Smooth muscle cell (in vitro differentiated cells): ENCODE data around the gene BAZ2B. TPM values are rescaled to one million over a fixed set of nuclear protein-coding genes. Genes with fewer than 3 reads are reported as not detected.

ENCODE experiments used
- DNase-seq: peaks from one replicate; lab custom pipeline; 2025; ENCODE audit not compliant: unreplicated experiment; lab: John Stamatoyannopoulos, UW
- H2AFZ ChIP-seq: fragments of 200-600 bp; sonication (generic); 2 replicates; pipeline ENCODE4 v1.6.0; 2016; ENCODE audit warnings: antibody characterized with exemption, low read depth, mild to moderate bottlenecking
- H3F3A ChIP-seq: fragments of 200-600 bp; sonication (generic); 2 replicates; pipeline ENCODE4 v1.6.0; 2017; ENCODE audit warnings: antibody characterized with exemption, low read depth
- H3K27ac ChIP-seq: fragments of 200-600 bp; sonication (generic); 2 replicates; pipeline ENCODE4 v1.5.1; 2016; ENCODE audit warnings: low read depth, mild to moderate bottlenecking
- H3K27me3 ChIP-seq: fragments of 200-600 bp; sonication (generic); 2 replicates; pipeline ENCODE4 v1.6.1; 2016; ENCODE audit warnings: low read depth, mild to moderate bottlenecking
- H3K36me3 ChIP-seq: fragments of 200-600 bp; sonication (generic); 2 replicates; pipeline ENCODE4 v1.5.1; 2016; ENCODE audit warnings: low read depth
- H3K4me1 ChIP-seq: fragments of 200-600 bp; sonication (generic); 2 replicates; pipeline ENCODE4 v1.5.1; 2016; ENCODE audit warnings: low read depth
- H3K4me2 ChIP-seq: fragments of 200-600 bp; sonication (generic); 2 replicates; pipeline ENCODE4 v1.6.0; 2016; ENCODE audit warnings: mild to moderate bottlenecking
- H3K4me3 ChIP-seq: fragments of 200-600 bp; sonication (generic); 2 replicates; pipeline ENCODE4 v1.5.1; 2016; ENCODE audit warnings: mild to moderate bottlenecking
- H3K79me2 ChIP-seq: fragments of 200-600 bp; sonication (generic); 2 replicates; pipeline ENCODE4 v1.6.0; 2016; ENCODE audit warnings: low read depth, mild to moderate bottlenecking
- H3K9ac ChIP-seq: fragments of 200-600 bp; sonication (generic); 2 replicates; pipeline ENCODE4 v1.6.0; 2016; ENCODE audit warnings: low read depth
- H3K9me3 ChIP-seq: fragments of 200-600 bp; sonication (generic); replicated peaks from 2 replicates; pipeline ENCODE4 v1.5.1; 2016; ENCODE audit warnings: low read depth
- H4K20me1 ChIP-seq: fragments of 200-600 bp; sonication (generic); 2 replicates; pipeline ENCODE4 v1.6.0; 2016; ENCODE audit warnings: low read depth
- WGBS: methylation state at CpG from one replicate; pipeline ENCODE4 v1.1.7; 2016; ENCODE audit warnings: low lambda C conversion rate; 5-methylcytosine and 5-hydroxymethylcytosine counted together
- polyA plus RNA-seq: library from polyadenylated mRNA; unstranded; fragments of >200 nt; fragmentation: Nextera tagmentation; extraction: Ambion mirVana; gene quantifications from 2 replicates; pipeline ENCODE4 v1.2.1, GENCODE V29; 2016
- total RNA-seq: library from RNA; depleted of rRNA; stranded (reverse); fragments of >200 nt; gene quantifications from 2 replicates; pipeline ENCODE4 v1.2.3, GENCODE V29; 2014
- TF ChIP-seq, protein P1 (sequence below): fragments of 200-600 bp; sonication (generic); IDR thresholded peaks from 2 replicates; pipeline ENCODE4 v1.5.1; 2017; ENCODE audit warnings: borderline replicate concordance, mild to moderate bottlenecking, antibody characterized with exemption; ENCODE audit not compliant: insufficient read depth, poor library complexity, severe bottlenecking

The BAZ2B gene
- total and polyA plus RNA-seq, 2 experiments from 2014 or later = 27.7 to 58.5 TPM

DNA sequence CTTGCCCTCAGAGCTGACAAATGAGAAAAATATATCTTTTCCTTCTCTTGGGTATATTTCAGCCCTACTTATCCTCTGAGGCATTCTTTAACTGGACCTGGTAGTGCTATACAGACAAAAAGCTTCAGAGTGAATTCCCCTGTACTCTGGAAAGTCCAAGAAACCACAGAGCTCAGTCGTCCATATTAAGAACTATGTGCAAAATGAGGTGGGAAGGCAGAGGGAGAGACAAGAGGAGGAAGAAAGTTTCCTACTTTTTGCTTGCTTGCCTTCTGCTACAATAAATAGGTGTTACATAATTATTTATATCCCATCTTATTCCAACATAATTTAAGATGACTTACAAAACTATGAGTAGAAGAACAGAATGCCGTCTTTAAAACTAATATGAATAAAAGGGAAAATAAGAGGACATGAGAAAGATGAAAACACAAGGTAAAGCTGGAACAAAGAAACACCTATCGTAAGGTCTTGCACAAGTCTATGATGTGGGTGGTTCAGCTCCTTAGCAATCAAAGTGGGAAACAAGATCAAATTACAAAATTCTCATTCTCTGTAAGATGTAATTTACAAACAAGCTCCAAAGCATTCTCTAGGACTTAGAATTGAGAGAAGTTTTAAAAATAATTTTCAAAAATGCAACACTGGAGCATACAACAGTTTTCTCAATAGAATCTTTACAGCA lies 97.9 kb downstream of the BAZ2B start:
- TF ChIP-seq, protein P1, sequence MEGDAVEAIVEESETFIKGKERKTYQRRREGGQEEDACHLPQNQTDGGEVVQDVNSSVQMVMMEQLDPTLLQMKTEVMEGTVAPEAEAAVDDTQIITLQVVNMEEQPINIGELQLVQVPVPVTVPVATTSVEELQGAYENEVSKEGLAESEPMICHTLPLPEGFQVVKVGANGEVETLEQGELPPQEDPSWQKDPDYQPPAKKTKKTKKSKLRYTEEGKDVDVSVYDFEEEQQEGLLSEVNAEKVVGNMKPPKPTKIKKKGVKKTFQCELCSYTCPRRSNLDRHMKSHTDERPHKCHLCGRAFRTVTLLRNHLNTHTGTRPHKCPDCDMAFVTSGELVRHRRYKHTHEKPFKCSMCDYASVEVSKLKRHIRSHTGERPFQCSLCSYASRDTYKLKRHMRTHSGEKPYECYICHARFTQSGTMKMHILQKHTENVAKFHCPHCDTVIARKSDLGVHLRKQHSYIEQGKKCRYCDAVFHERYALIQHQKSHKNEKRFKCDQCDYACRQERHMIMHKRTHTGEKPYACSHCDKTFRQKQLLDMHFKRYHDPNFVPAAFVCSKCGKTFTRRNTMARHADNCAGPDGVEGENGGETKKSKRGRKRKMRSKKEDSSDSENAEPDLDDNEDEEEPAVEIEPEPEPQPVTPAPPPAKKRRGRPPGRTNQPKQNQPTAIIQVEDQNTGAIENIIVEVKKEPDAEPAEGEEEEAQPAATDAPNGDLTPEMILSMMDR = no peak
- Histone ChIP-seq H3F3A (no peaks in the 10 kb centered on the region), H3K27me3 (no peaks in the 10 kb centered on the region), H3K4me2 (peak overlapping the region; percentile 8), H3K9ac (no peak overlapping the region), H3K4me1 (peaks cover 20% of the 10 kb centered on the region), H3K9me3 (no peaks in the 10 kb centered on the region), H3K4me3 (no peak overlapping the region), H3K36me3 (no peaks in the 10 kb centered on the region), H2AFZ (no peak overlapping the region), H4K20me1 (peaks cover 26% of the 10 kb centered on the region), H3K79me2 (peaks cover 34% of the 10 kb centered on the region), H3K27ac (peak overlapping the region; percentile 36)
- 62% methylated on average over 3 of the region's 3 CpGs for WGBS
- DNase-seq = no peak

DNA sequence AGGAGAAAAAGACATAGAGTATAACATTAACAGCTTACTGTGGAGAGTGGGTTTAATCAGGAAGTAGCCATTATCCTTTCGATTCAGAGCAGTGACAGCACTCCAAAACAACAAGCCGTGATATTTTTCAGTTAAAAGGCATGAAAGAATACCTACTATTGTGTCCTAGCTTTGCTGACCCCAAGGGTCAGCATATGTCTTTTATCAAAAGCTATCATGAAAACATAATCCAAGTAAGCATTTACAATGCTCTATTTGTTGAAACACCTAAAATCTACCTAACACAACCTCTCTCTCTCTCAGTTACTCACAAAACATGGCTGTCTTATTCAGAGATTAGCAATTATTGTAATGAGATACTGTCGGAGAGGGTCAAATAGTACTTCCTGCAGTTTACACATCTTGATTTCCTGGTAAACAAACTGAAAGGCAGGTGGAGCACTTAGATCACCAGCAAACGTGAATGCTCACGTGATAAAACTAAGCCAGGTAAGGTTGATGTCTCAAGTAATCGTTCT lies 100.0 kb downstream of the BAZ2B start:
- Histone ChIP-seq H2AFZ (no peak overlapping the region), H3K4me2 (peak overlapping the region; percentile 73), H4K20me1 (peaks cover 35% of the 10 kb centered on the region), H3F3A (no peaks in the 10 kb centered on the region), H3K27me3 (no peaks in the 10 kb centered on the region), H3K9me3 (no peaks in the 10 kb centered on the region), H3K4me1 (peaks cover 20% of the 10 kb centered on the region), H3K79me2 (peaks cover 36% of the 10 kb centered on the region), H3K4me3 (peak overlapping the region; percentile 47), H3K27ac (peak overlapping the region; percentile 10), H3K9ac (peak overlapping the region; percentile 18), H3K36me3 (no peaks in the 10 kb centered on the region)
- 37% methylated on average over 6 of the region's 6 CpGs for WGBS
- TF ChIP-seq, protein P1 = no peak
- no peak for DNase-seq

DNA sequence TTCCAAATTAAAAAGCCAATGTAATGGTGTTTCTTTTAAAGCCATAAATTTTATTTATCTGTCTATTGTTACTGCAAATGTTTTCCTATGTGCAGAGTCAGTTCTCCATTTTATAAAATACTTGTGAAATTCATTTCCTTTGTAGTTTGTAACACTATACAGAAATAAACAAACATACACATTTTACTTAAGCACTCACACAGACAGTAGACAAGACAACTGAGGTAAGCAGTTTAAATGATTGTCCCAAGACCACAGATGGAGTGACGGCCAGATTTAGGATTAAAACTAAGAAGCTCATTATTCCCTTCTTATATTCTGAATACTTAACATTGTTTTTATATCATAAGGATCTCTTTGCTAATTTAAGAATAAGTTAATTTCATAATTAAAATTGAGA lies 100.9 kb downstream of the BAZ2B start:
- Histone ChIP-seq H2AFZ (no peak overlapping the region), H3K79me2 (peaks cover 36% of the 10 kb centered on the region), H3F3A (no peaks in the 10 kb centered on the region), H3K9ac (no peak overlapping the region), H3K4me1 (peaks cover 20% of the 10 kb centered on the region), H3K27me3 (no peaks in the 10 kb centered on the region), H3K4me3 (peak overlapping the region; percentile 47), H3K27ac (no peak overlapping the region), H3K4me2 (no peak overlapping the region), H4K20me1 (peaks cover 37% of the 10 kb centered on the region), H3K36me3 (no peaks in the 10 kb centered on the region), H3K9me3 (no peaks in the 10 kb centered on the region)
- TF ChIP-seq, protein P1 = no peak
- 91% methylated on average over 1 of the region's 1 CpG for WGBS
- no peak for DNase-seq

DNA sequence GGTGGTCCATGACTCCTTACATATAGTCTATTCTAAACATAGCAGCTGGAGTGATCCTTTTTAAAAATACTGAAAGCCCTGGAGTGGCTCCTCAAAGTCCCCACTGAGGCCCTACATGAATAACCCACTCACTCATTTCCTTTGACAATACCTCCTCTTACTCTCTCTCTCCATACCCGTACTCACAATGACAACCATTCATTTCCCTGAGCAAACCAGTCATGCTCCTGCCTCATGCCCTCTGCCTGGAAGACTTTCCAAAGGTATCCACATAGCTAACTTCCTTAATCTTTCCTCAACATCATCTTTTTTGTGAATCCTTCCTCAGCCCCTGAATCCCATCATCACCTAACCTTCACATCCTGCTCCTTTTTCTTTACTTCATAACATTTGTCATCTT lies 102.6 kb downstream of the BAZ2B start:
- no peak for DNase-seq
- Histone ChIP-seq H4K20me1 (peaks cover 44% of the 10 kb centered on the region), H3K36me3 (no peaks in the 10 kb centered on the region), H3K27ac (no peak overlapping the region), H3K4me3 (no peak overlapping the region), H3F3A (no peaks in the 10 kb centered on the region), H3K4me2 (no peak overlapping the region), H3K27me3 (no peaks in the 10 kb centered on the region), H2AFZ (no peak overlapping the region), H3K9me3 (no peaks in the 10 kb centered on the region), H3K9ac (no peak overlapping the region), H3K4me1 (peaks cover 20% of the 10 kb centered on the region), H3K79me2 (peaks cover 36% of the 10 kb centered on the region)
- 94% methylated on average over 1 of the region's 1 CpG for WGBS
- TF ChIP-seq, protein P1 = no peak
